Activated CD4-positive, alpha-beta T cell treated with anti-CD3 and anti-CD28 coated beads, Interleukin-2, amount 50 U/mL, for 4 hours (primary cell): ENCODE data around the gene CD300LD.
"Not testable (repeated sequence)": the region's sequence is repeated elsewhere in the genome, so short reads cannot be mapped to it uniquely, and the experiment has no call there.

Experiments used
- DNase-seq, 2 experiments: peaks; one replicate each; pipeline ENCODE4 v3.0.0-alpha.2; 2020

Gene CD300LD

DNA sequence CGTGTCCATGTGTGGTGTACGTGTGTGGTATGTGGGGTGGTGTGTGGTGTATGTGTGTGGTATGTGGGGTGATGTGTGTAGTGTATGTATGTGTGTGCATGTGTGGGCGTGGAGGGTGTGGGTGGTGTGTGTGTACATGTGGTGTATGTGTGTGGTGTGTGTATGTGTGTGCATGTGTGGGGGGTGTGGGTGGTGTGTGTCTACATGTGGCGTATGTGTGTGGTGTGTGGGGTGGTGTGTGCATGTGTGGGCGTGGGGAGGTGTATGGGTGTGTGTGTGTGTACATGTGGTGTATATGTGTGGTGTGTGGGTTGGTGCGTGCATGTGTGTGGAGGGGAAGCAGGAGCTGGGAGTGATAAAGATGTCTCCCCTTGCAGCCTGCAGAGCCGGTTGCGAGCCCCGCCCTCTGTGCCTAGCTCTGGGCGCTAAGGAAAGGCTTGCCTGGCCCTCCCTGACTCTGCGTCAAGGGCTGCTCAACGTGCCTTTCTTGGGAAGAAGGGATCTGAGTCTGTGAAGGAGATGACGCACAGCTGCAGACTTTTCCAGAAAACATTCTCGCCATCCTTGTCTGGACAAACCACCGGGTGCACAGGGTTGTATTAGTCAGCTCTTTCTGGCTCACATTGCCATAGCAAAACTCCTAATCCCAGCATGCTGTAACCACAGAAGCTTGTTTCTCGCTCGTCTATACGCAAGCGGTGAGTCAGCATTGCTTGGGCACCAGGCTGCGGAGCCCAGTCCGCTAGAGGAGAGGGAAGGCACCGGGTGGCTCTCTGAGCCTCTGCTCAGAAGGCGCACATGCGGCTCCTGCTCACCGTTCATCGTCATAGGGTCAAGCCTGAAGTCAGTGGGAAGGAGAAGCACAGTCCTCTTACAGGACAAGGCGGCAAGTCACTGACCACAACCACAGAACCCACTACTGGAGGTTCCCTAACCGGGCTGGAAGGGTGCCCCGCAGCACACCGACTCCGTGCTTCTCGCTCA, 22.8 kb downstream of the CD300LD start:
- no peak for DNase-seq

DNA sequence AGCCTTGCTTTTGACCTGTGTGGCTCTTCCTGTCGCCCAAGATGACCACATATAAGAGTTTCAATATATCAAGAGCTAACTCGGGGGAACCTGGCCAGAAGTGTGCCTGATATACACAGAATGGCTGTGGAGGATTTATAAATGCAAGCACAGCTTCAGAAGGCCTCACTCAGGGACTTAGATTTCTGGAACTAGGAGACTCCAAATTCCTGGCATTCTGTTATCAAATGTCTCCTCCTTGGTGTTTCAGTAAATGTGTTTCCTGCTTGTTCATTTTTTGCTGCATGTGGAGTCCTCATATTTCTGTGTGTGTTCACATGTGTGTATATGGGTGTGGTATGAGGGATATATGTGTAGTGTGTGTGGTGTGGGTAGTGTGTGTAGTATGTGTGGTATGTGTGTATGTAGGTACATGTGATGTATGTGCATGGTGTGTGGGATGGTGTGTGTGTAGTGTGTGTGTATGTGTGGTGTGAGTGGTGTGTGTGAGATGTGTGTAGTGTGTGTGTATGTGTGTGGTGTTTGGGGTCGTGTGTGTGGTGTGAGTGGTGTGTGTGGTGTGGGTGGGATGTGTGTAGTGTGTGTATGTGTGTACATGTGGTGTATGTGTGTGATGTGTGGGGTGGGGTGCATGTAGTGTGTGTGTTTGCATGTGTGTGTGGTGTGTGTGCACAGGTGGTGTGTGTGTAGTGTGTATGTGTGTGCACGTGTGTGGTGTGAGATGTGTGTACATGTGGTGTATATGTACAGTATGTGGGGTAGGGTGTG, 23.8 kb downstream of the CD300LD start:
- no peak for DNase-seq

GRCh38 chr17:74567397-74567796, 24.7 kb downstream of the CD300LD start, which contains the start of gene CD300H:
Gene CD300H (minus strand): TSS chr17:74567509.
- no peak for DNase-seq

GRCh38 chr17:74566132-74566753, 25.8 kb downstream of the CD300LD start:
- DNase-seq, result no peak

GRCh38 chr17:74565126-74565525, 27.0 kb downstream of the CD300LD start:
- DNase-seq, result no peak

DNA sequence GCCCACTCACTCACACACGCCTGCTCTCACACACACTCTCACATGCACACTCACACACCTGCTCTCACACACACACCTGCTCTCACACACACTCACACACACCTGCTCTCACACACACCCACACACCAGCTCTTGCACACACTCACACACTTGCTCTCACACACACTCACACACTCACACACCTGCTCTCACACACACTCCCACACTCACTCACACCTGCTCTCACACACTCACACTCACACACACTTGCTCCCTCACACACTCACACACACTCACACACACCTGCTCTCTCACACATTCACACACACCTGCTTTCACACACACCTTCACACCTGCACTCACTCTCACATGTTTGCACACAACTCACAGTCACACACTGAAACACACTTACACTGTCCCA, 28.7 kb downstream of the CD300LD start:
- no peak for DNase-seq

DNA sequence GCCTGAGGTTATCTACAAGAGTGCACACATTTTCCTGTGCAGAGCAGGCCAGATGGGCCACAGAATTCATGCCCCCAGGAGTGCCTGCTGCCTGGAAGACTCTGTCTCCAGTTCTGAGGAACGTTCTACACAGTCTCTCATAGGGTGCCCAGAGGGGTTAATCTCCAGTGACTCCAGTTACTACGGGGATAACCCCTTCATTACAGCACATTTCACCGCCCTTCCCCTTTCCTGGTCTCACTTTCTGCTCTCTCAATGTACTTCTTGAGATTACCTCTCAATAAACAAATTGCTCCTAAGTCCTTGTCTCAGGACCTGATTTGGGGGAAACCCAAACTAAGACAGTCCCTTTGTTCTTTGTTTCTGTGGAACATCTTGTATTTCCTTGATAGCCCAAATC, 30.5 kb downstream of the CD300LD start:
- no peak for DNase-seq

- no peak for DNase-seq
These were observed 33.1 kb downstream of the CD300LD start for GRCh38 chr17:74558882-74559519.

- not testable (repeated sequence) for DNase-seq
These were observed 33.7 kb downstream of the CD300LD start for GRCh38 chr17:74558402-74558801.

GRCh38 chr17:74555427-74555940, 36.6 kb downstream of the CD300LD start:
- DNase-seq, result no peak

DNA sequence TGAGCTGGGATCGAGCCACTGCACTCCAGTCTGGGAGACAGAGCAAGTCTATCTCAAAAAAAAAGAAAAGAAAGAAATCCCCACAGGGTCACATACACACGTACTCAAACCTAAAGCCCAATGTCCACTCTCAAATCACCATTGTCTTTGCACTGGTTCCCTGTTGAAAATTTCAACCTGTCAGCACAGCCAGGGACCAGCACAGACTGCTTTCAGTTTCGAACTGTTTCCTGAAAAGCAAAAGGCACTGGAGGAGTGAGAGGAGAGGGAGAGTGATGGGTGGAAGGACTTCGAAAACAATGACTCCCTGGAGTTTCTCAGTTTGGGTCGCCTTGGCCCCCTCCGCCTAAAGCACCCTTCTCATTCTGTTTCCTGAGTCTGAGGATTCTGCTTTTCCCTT, 37.2 kb downstream of the CD300LD start:
- DNase-seq, result no peak

DNA sequence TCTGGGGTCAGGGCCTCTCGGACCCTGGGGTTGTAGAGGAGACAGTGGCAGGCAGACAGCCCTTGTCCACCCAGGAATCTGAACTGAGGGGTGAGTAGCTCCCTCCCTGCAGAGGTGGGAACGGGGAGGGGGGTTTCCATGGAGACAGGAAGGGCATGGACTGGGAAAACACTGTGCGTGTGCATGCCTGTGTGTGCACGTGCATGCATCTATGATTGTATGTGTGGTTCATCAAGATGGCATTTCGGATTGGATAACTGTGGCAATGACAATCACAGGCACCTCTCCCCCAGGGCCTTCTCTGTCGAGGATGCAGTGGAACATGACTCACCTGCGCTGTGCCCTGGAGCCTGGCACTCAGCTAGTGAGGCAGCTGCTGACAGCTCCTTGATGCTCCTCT, 40.0 kb downstream of the CD300LD start:
- no peak for DNase-seq

GRCh38 chr17:74550602-74551001, 41.5 kb downstream of the CD300LD start:
- DNase-seq, result no peak

GRCh38 chr17:74549343-74549742, 42.7 kb downstream of the CD300LD start:
- DNase-seq, result no peak

GRCh38 chr17:74547736-74548135, 44.3 kb downstream of the CD300LD start:
- no peak for DNase-seq

GRCh38 chr17:74547264-74547663, 44.8 kb downstream of the CD300LD start:
- no peak for DNase-seq

DNA sequence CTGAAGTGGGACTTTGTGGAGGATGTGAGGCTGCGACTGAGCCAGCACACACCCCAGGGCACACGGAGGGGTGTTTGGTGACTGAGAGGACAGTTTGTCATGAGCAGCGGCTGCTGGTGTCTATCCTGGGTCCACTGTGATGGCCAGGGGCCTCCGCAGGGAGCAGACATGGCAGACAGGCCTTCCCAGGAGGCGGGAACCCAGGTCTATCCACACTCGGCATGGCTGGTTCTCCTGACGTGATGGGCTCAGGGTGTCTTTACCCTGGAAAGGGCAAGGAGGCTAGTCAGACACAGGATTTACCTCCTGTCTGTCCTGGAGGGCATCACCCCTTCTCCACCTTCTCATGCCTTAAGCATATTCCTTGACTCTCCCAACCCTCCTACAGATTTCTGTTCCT, 45.5 kb downstream of the CD300LD start:
- DNase-seq, result no peak

GRCh38 chr17:74545843-74546230, 46.2 kb downstream of the CD300LD start, which contains the start of gene CD300C:
Gene CD300C (minus strand): TSS chr17:74546115. CDS start chr17:74545782, 333 bp downstream.
- no peak for DNase-seq

DNA sequence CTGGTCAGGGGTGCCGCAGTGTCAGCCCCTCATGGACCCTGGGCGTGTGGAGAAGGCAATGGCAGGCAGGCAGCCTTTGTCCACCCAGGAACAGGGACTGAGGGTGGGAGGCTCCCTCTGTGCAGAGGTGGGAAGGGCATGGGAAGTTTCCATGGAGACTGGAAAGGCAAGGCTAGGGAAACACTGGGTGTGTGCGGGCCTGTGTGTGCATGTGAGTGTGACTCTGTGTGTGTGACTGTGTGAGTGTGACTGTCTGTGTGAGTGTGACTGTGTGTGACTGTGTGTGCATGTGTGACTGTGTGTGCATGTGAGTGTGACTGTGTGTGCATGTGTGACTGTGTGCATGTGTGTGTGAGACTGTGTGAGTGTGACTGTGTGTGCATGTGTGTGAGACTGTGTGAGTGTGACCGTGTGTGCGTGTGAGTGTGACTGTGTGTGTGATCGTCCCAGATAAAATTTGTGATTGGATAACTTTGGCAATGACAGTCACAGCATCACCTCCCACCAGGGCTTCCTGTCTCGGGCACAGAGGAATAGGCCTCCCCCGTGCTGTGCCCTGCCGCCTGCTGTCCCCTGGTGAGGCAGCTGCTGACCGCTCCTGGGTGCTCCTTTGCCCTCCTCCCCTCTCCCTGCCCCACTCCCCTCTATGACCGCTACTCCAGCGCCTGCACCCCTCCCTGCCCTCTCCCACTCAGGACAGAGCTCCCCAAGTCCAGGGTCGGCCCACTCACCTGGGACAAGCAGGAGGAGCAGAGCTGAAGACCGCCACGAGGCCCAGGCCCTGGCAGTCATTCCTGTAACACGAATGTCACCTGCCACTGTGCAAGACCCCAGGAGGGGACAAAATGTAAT, 46.9 kb downstream of the CD300LD start:
- DNase-seq, result no peak

- no peak for DNase-seq
These were observed 48.0 kb downstream of the CD300LD start for GRCh38 chr17:74543891-74544760.
